Activated gamma-delta T cell (primary cell): Measurements from ENCODE around the gene DBNDD1.
"Not testable (repeated sequence)": the region's sequence is repeated elsewhere in the genome, so short reads cannot be mapped to it uniquely, and the experiment has no call there.

ENCODE experiments used
- DNase-seq: peaks from one replicate; lab custom pipeline; 2025; lab: John Stamatoyannopoulos, UW

Gene DBNDD1

DNA sequence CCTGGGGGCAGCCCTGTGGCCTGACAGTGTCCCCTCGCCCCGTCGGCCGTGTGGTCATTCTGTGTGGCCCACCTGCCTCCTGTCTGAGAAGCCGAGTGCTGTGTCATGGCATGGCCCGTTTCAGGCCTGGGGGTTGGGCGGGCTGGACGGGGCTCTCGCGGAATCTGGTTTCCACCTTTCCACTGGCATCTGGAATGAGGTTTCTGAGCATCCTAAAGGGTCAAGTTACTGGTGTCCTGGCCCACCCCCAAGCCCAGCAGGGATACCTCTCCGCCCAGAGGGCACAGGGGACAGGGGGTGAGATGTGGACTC is 7.8 kb downstream of the DBNDD1 start:
- no peak for DNase-seq

- no peak for DNase-seq
These were observed 8.4 kb downstream of the DBNDD1 start for GRCh38 chr16:90010676-90011507.

GRCh38 chr16:90009172-90009899 is 9.9 kb downstream of the DBNDD1 start:
- no peak for DNase-seq

- DNase-seq = no peak
These were observed 10.5 kb downstream of the DBNDD1 start for GRCh38 chr16:90008708-90009145.

- not testable (repeated sequence) for DNase-seq
These were observed 11.5 kb downstream of the DBNDD1 start for GRCh38 chr16:90007635-90008234.

GRCh38 chr16:90007015-90007414 is 12.2 kb downstream of the DBNDD1 start:
- DNase-seq = no peak

DNA sequence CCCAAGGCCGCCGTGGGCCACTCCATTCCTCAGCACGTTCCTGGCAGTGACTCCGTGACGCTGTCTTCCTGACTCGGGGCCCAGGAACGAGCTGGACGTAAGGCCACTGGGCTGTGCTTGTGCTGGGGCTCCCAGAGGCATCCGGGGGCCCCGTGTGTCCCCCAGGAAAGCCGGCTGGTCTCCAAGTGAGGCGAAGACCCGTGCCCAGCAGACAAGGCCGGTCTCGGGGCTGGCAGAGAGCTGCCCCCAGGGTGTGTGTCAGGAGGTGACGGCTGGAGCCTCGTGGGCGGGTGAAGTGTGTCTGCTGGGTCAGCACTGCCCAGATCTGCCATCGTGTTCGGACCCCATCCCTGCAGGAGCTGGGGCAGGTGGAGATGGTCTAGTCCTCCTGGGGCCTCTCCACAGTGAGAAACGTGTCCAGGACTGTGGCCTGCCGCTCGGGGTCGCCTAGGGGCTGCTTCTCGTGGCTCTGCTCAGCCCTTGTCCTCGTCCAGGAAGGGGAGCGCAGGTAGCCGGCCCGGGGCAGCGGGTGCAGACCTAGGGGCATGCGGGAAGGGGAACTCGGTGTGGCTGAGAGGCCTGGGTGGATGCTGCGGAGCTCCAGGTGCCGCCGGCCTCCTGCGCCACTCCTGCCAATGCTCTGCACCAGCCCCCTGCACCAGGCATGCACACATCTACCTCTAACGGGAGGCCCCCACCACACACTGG is 13.1 kb downstream of the DBNDD1 start:
- DNase-seq = no peak

- no peak for DNase-seq
These were observed 14.7 kb downstream of the DBNDD1 start for GRCh38 chr16:90004577-90004976.

GRCh38 chr16:90002759-90003158 is 16.5 kb downstream of the DBNDD1 start:
- no peak for DNase-seq

DNA sequence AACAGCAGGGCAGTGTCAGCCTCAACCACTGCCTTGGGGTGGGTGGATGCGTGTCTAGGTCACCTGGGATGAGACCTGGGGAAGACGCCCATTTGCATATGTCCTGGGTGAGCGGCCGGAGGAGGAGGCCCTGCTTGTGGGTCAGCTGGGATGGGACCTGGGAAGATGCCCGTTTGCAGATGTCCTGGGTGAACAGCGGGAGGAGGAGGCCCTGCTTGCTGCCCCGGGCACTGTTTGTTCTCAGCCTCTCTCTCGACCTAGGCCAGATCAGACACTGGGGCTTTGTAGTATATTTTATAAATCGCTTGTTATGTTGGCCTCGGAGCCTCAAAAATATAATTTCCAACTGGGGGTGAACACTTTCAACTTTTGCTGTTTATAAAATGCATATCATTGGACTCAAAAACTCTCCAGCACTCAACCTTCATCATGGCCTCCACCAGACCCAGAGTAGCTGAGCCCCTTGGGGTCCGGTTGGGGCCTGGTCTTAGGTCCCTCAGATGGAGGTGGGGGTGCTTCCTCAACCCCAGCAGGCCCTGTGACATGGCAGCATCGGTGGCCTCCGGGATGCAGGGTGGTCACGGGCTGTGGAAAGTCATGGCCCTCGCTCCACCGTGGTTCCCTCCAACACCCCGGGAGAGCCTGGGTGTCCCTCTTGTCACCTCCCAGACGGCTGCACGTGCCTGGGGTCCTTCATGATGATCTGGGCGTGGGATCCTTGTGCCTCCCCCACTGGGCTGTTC is 17.3 kb downstream of the DBNDD1 start:
- DNase-seq = no peak

DNA sequence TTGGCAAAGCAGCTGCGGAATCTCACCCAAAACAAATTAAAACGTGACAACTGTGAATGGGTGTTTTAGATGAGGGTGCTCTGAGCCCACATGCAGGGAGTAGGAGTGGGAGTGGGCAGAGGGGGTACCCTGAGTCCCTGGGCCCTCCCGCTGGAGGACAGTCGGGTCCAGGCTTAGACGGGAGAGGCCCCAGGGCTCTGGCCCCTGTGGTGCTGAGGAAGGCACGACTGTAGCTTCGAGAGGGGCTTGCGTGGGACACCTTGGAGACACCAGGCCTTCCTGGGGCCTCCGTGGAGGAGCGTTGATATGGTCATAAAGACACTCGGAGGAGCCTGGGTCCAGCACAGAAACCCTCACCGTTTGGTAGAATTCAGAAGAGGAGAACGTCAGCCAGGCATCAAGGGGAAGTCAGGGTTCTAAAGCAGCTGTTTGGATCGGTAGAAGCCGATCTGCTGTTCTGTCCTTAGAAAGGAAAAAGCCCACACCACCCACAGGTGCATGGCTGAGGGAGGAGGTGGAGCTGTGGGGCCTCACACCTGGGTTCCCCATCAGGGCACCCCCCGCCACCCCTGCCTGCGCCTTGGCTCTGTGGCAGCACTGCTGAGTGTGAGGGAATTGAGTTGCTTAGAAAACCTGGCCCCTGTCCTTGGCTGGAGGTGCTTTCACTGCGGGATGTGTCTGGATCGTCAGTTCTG is 18.4 kb downstream of the DBNDD1 start:
- no peak for DNase-seq

DNA sequence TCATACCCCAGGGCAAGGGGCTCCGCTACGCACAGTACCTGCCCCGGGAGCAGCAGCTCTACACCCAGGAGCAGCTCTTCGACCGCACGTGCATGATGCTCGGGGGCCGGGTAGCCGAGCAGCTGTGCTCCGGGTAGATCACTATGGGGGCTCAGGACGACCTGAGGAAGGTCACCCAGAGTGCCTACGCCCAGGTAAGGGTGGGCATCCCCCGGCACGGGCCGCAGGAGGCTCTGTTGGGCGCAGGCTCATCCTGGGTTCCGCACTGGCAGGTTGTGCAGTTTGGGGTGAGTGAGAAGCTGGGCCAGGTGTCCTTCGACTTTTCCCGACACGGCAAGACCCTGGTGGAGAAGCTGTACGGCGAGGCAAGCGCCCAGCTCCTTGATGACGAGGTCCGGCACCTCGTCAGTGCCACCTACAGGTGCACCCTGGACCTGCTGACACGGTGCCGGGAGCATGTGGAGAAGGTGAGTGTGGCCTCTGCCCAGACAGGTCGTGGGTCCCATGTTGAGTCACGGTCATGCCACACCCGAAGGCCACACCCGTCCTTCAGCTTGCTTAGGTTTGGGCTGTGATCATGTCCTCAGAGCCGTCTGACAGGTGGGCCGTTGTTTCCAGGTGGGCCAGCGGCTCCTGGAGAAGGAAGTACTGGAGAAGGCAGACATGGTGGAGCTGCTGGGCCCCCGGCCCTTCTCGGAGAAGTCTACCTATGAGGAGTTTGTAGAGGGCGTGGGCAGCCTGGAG is 19.3 kb downstream of the DBNDD1 start:
- no peak for DNase-seq

- DNase-seq = no peak
These were observed 23.1 kb downstream of the DBNDD1 start for GRCh38 chr16:89996178-89996489.

- DNase-seq = not testable (repeated sequence)
These were observed 23.6 kb downstream of the DBNDD1 start for GRCh38 chr16:89995475-89996177.

- DNase-seq = not testable (repeated sequence)
These were observed 24.4 kb downstream of the DBNDD1 start for GRCh38 chr16:89994721-89995474.

- DNase-seq = no peak
These were observed 24.9 kb downstream of the DBNDD1 start for GRCh38 chr16:89994389-89994720.

- no peak for DNase-seq
These were observed 25.3 kb downstream of the DBNDD1 start for GRCh38 chr16:89993971-89994370.

GRCh38 chr16:89993377-89993776 is 25.9 kb downstream of the DBNDD1 start:
- DNase-seq = no peak

GRCh38 chr16:89990799-89991198 is 28.5 kb downstream of the DBNDD1 start:
- DNase-seq = no peak
